SK-N-SH treated with all-trans-retinoic acid at 6 μM for 48 hours (cell line): ENCODE results near the gene BCL2L13.

Source experiments
- ATAC-seq: fragments of 200-7000 bp; cut with Tn5 transposase; 3 replicates; pipeline ENCODE4 v1.9.1; 2020; ENCODE audit warnings: mild to moderate bottlenecking, moderate library complexity
- ARNTL ChIP-seq: fragments of 450-650 bp; formaldehyde crosslinking; IDR thresholded peaks from 2 replicates; pipeline ENCODE4 v1.5.0; 2020; ENCODE audit warnings: low read depth, mild to moderate bottlenecking, moderate library complexity, borderline replicate concordance
- BACH2 ChIP-seq: fragments of 250-450 bp; sonication (Bioruptor Pico); IDR thresholded peaks from 2 replicates; pipeline ENCODE4 v1.9.0; 2021; ENCODE audit warnings: mild to moderate bottlenecking, borderline replicate concordance
- CREB5 ChIP-seq: fragments of 250-450 bp; sonication (Bioruptor Pico); IDR thresholded peaks from 2 replicates; pipeline ENCODE4 v1.5.1; 2020; ENCODE audit warnings: low read depth, mild to moderate bottlenecking, moderate library complexity
- CSDC2 ChIP-seq: fragments of 250-450 bp; sonication (Bioruptor Pico); IDR thresholded peaks from 2 replicates; pipeline ENCODE4 v1.5.0; 2020; ENCODE audit warnings: mild to moderate bottlenecking, moderate library complexity
- CSRNP3 ChIP-seq: fragments of 250-450 bp; sonication (Bioruptor Pico); IDR thresholded peaks from 2 replicates; pipeline ENCODE4 v1.5.1; 2021; ENCODE audit warnings: mild to moderate bottlenecking, moderate library complexity
- ESRRG ChIP-seq: fragments of 250-450 bp; sonication (Bioruptor Pico); IDR thresholded peaks from 2 replicates; pipeline ENCODE4 v1.6.1; 2021; ENCODE audit warnings: mild to moderate bottlenecking
- GLIS3 ChIP-seq: fragments of 250-450 bp; sonication (Bioruptor Pico); IDR thresholded peaks from 2 replicates; pipeline ENCODE4 v1.5.0; 2020; ENCODE audit warnings: mild to moderate bottlenecking, moderate library complexity
- ISL1 ChIP-seq: fragments of 250-450 bp; sonication (Bioruptor Pico); IDR thresholded peaks from 2 replicates; pipeline ENCODE4 v2.1.2; 2022; ENCODE audit warnings: mild to moderate bottlenecking, moderate library complexity
- OSR1 ChIP-seq: fragments of 250-450 bp; sonication (Bioruptor Pico); IDR thresholded peaks from 2 replicates; pipeline ENCODE4 v1.8.0; 2022; ENCODE audit warnings: moderate library complexity, mild to moderate bottlenecking, inconsistent platforms
- PATZ1 ChIP-seq: fragments of 250-450 bp; sonication (Bioruptor Pico); IDR thresholded peaks from 2 replicates; pipeline ENCODE4 v1.8.0; 2020; ENCODE audit warnings: mild to moderate bottlenecking, moderate library complexity, borderline replicate concordance
- POU6F1 ChIP-seq: fragments of 250-450 bp; sonication (Bioruptor Pico); IDR thresholded peaks from 2 replicates; pipeline ENCODE4 v1.8.0; 2021; ENCODE audit warnings: low read depth, mild to moderate bottlenecking, moderate library complexity, borderline replicate concordance
- PPARA ChIP-seq: fragments of 250-450 bp; sonication (Bioruptor Pico); IDR thresholded peaks from 2 replicates; pipeline ENCODE4 v1.5.0; 2020; ENCODE audit warnings: mild to moderate bottlenecking, borderline replicate concordance
- RARB ChIP-seq: fragments of 250-450 bp; sonication (Bioruptor Pico); IDR thresholded peaks from 2 replicates; pipeline ENCODE4 v1.8.0; 2021; ENCODE audit warnings: mild to moderate bottlenecking, moderate library complexity
- SNAI2 ChIP-seq: fragments of 250-450 bp; sonication (Bioruptor Pico); IDR thresholded peaks from 2 replicates; pipeline ENCODE4 v1.5.0; 2020; ENCODE audit warnings: mild to moderate bottlenecking, moderate library complexity
- TCF4 ChIP-seq: fragments of 250-450 bp; sonication (Bioruptor Pico); IDR thresholded peaks from 2 replicates; pipeline ENCODE4 v1.8.0; 2021; ENCODE audit warnings: mild to moderate bottlenecking, moderate library complexity, borderline replicate concordance
- TOX ChIP-seq: fragments of 250-450 bp; sonication (Bioruptor Pico); IDR thresholded peaks from 2 replicates; pipeline ENCODE4 v1.8.0; 2021; ENCODE audit warnings: mild to moderate bottlenecking, moderate library complexity, borderline replicate concordance
- TSHZ2 ChIP-seq: fragments of 250-450 bp; sonication (Bioruptor Pico); IDR thresholded peaks from 2 replicates; pipeline ENCODE4 v1.5.0; 2020; ENCODE audit warnings: mild to moderate bottlenecking, moderate library complexity
- ZC3H10 ChIP-seq: fragments of 250-450 bp; sonication (Bioruptor Pico); IDR thresholded peaks from 2 replicates; pipeline ENCODE4 v1.5.1; 2021; ENCODE audit warnings: mild to moderate bottlenecking, moderate library complexity
- ZFP3 ChIP-seq: fragments of 250-450 bp; sonication (Bioruptor Pico); IDR thresholded peaks from 2 replicates; pipeline ENCODE4 v1.5.0; 2020; ENCODE audit warnings: mild to moderate bottlenecking, moderate library complexity
- ZFP30 ChIP-seq: fragments of 450-650 bp; formaldehyde crosslinking; IDR thresholded peaks from 2 replicates; pipeline ENCODE4 v1.5.0; 2022; ENCODE audit warnings: mild to moderate bottlenecking, moderate library complexity
- ZNF565 ChIP-seq: fragments of 450-650 bp; formaldehyde crosslinking; conservative IDR thresholded peaks from 2 replicates; pipeline ENCODE4 v1.5.0; 2020; ENCODE audit warnings: low read depth, mild to moderate bottlenecking, moderate library complexity
- ZNF70 ChIP-seq: fragments of 450-650 bp; formaldehyde crosslinking; IDR thresholded peaks from 2 replicates; pipeline ENCODE4 v1.5.0; 2020; ENCODE audit warnings: mild to moderate bottlenecking, moderate library complexity
- ZNF8 ChIP-seq: fragments of 450-650 bp; formaldehyde crosslinking; IDR thresholded peaks from 2 replicates; pipeline ENCODE4 v1.5.0; 2020; ENCODE audit warnings: mild to moderate bottlenecking, moderate library complexity

BCL2L13 gene

GRCh38 chr22:17694193-17694592 is 55.6 kb downstream of the BCL2L13 start:
- TF ChIP-seq CSDC2 (no peak), GLIS3 (CRISPR knock-in tag) (no peak), ZNF565 (CRISPR knock-in tag) (no peak), PATZ1 (CRISPR knock-in tag) (no peak), ZFP3 (no peak), ISL1 (CRISPR knock-in tag) (no peak), SNAI2 (CRISPR knock-in tag) (no peak), TSHZ2 (no peak), ZNF70 (CRISPR knock-in tag) (no peak), ESRRG (CRISPR knock-in tag) (no peak), TCF4 (CRISPR knock-in tag) (no peak), OSR1 (no peak), ZFP30 (CRISPR knock-in tag) (no peak), CSRNP3 (CRISPR knock-in tag) (no peak), CREB5 (CRISPR knock-in tag) (no peak), PPARA (CRISPR knock-in tag) (no peak), RARB (CRISPR knock-in tag) (no peak), ZC3H10 (CRISPR knock-in tag) (no peak)
- ATAC-seq: no peak

GRCh38 chr22:17694752-17695151 is 56.2 kb downstream of the BCL2L13 start:
- no peak for TF ChIP-seq ARNTL
- no peak for TF ChIP-seq TSHZ2
- no peak for TF ChIP-seq CSRNP3 (CRISPR knock-in tag)
- TF ChIP-seq POU6F1 (CRISPR knock-in tag): no peak
- no peak for TF ChIP-seq PPARA (CRISPR knock-in tag)
- TF ChIP-seq ISL1 (CRISPR knock-in tag): no peak
- TF ChIP-seq ZNF565 (CRISPR knock-in tag): no peak
- TF ChIP-seq RARB (CRISPR knock-in tag): no peak
- TF ChIP-seq TOX: no peak
- no peak for TF ChIP-seq TCF4 (CRISPR knock-in tag)
- TF ChIP-seq GLIS3 (CRISPR knock-in tag): no peak
- no peak for TF ChIP-seq SNAI2 (CRISPR knock-in tag)
- TF ChIP-seq ESRRG (CRISPR knock-in tag): no peak
- no peak for TF ChIP-seq BACH2 (CRISPR knock-in tag)
- TF ChIP-seq ZC3H10 (CRISPR knock-in tag): no peak
- TF ChIP-seq ZNF8 (CRISPR knock-in tag): no peak
- no peak for ATAC-seq
